Astrocyte of the cerebellum (primary cell): ENCODE data around the gene GNAI1.

Experiments used
- DNase-seq: peaks from one replicate; pipeline ENCODE4 v3.0.0-alpha.2; 2011; ENCODE audit warnings: low read depth
- H3K4me3 ChIP-seq: 2 replicates; pipeline ENCODE4 v1.5.1; 2011; ENCODE audit warnings: mild to moderate bottlenecking, low read depth, low read length, moderate library complexity
- in situ Hi-C: cut with HindIII; loops from 2 replicates; pipeline ENCODE4 v1.10.0; 2017; ENCODE audit warnings: low sequenced_read_pairs
- TF ChIP-seq, protein P1 (sequence below): IDR thresholded peaks from 2 replicates; pipeline ENCODE4 v1.5.1; 2012; ENCODE audit warnings: low read length, low read depth, moderate library complexity, mild to moderate bottlenecking; ENCODE audit errors: missing control alignments

The GNAI1 gene

DNA sequence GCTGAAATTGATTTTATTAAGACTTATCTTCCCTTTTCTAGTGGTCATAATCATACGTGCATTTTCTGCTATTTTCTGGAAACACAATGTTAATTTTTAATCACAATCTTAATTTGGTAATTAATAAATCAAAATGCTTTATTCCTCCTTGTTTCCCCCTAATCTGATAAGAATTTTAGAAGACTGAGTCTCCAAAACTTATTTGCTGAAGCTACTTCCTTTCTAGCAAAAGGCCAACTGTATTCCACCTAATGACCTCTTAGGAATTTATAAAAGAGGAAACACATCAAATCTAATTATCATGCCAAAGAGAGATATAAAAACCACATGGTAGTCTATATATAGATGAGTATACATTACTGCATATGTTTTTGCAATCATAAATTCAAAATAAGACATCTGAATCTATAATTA lies 140.6 kb downstream of the GNAI1 start:
- TF ChIP-seq, protein P1, sequence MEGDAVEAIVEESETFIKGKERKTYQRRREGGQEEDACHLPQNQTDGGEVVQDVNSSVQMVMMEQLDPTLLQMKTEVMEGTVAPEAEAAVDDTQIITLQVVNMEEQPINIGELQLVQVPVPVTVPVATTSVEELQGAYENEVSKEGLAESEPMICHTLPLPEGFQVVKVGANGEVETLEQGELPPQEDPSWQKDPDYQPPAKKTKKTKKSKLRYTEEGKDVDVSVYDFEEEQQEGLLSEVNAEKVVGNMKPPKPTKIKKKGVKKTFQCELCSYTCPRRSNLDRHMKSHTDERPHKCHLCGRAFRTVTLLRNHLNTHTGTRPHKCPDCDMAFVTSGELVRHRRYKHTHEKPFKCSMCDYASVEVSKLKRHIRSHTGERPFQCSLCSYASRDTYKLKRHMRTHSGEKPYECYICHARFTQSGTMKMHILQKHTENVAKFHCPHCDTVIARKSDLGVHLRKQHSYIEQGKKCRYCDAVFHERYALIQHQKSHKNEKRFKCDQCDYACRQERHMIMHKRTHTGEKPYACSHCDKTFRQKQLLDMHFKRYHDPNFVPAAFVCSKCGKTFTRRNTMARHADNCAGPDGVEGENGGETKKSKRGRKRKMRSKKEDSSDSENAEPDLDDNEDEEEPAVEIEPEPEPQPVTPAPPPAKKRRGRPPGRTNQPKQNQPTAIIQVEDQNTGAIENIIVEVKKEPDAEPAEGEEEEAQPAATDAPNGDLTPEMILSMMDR: no peak
- no peak overlapping the region for H3K4me3 ChIP-seq
- no peak for DNase-seq
- in situ Hi-C loops: no loop called here
